NOMO-1 (cell line): ENCODE results near the gene ARHGAP26.
"Not testable (repeated sequence)": the region's sequence is repeated elsewhere in the genome, so short reads cannot be mapped to it uniquely, and the experiment has no call there.

Experiments used
- DNase-seq, 2 experiments: peaks; one replicate each; lab custom pipeline; 2025; ENCODE audit not compliant: unreplicated experiment in 2 of 2; lab: John Stamatoyannopoulos, UW

Gene ARHGAP26

GRCh38 chr5:142973932-142974331 lies 203.8 kb downstream of the ARHGAP26 start:
- no peak for DNase-seq

GRCh38 chr5:142974409-142974808 lies 204.2 kb downstream of the ARHGAP26 start:
- no peak for DNase-seq

- DNase-seq: peak in 1 of 2 experiments; percentile 24
These were observed 206.7 kb downstream of the ARHGAP26 start for GRCh38 chr5:142976861-142977260.

GRCh38 chr5:142977363-142978051 lies 207.3 kb downstream of the ARHGAP26 start:
- DNase-seq: peak; percentile 86 to 88

GRCh38 chr5:142978252-142978651 lies 208.1 kb downstream of the ARHGAP26 start:
- DNase-seq: no peak

- DNase-seq: no peak
These were observed 208.5 kb downstream of the ARHGAP26 start for GRCh38 chr5:142978726-142979125.

- DNase-seq: no peak
These were observed 209.5 kb downstream of the ARHGAP26 start for GRCh38 chr5:142979636-142980035.

- no peak for DNase-seq
These were observed 211.3 kb downstream of the ARHGAP26 start for GRCh38 chr5:142981475-142981874.

GRCh38 chr5:142981886-142982820 lies 212.0 kb downstream of the ARHGAP26 start:
- no peak for DNase-seq

GRCh38 chr5:142982821-142983200 lies 212.6 kb downstream of the ARHGAP26 start:
- DNase-seq: no peak

GRCh38 chr5:142984011-142984410 lies 213.8 kb downstream of the ARHGAP26 start:
- no peak for DNase-seq

GRCh38 chr5:142984525-142984924 lies 214.3 kb downstream of the ARHGAP26 start:
- no peak for DNase-seq

- DNase-seq: not testable (repeated sequence)
These were observed 219.1 kb downstream of the ARHGAP26 start for GRCh38 chr5:142989270-142989669.

- DNase-seq: not testable (repeated sequence)
These were observed 219.9 kb downstream of the ARHGAP26 start for GRCh38 chr5:142990073-142990472.

GRCh38 chr5:142994218-142994617 lies 224.0 kb downstream of the ARHGAP26 start:
- DNase-seq: no peak

GRCh38 chr5:142995621-142996020 lies 225.4 kb downstream of the ARHGAP26 start:
- not testable (repeated sequence) for DNase-seq

- DNase-seq: no peak
These were observed 227.4 kb downstream of the ARHGAP26 start for GRCh38 chr5:142997591-142997990.

- no peak for DNase-seq
These were observed 228.3 kb downstream of the ARHGAP26 start for GRCh38 chr5:142998316-142999020.

GRCh38 chr5:143000551-143000950 lies 230.4 kb downstream of the ARHGAP26 start:
- DNase-seq: not testable (repeated sequence)

- no peak for DNase-seq
These were observed 231.7 kb downstream of the ARHGAP26 start for GRCh38 chr5:143001764-143002351.
